A673 (cell line): ENCODE measurements around the gene STX8.

Experiments
- EZH2 ChIP-seq: fragments of 200-600 bp; sonication (generic); IDR thresholded peaks from 2 replicates; pipeline ENCODE4 v1.6.1; 2017; ENCODE audit warnings: borderline replicate concordance, low read depth, mild to moderate bottlenecking, mixed read lengths, antibody characterized with exemption, low read length; ENCODE audit not compliant: poor library complexity, severe bottlenecking
- TF ChIP-seq, protein P1 (sequence below): fragments of 300-800, 200-600 bp; sonication (generic); conservative IDR thresholded peaks from 2 replicates; pipeline ENCODE4 v1.5.1; 2017; ENCODE audit warnings: low read depth, mild to moderate bottlenecking, antibody characterized with exemption, low read length, moderate library complexity, mixed read lengths

DNA sequence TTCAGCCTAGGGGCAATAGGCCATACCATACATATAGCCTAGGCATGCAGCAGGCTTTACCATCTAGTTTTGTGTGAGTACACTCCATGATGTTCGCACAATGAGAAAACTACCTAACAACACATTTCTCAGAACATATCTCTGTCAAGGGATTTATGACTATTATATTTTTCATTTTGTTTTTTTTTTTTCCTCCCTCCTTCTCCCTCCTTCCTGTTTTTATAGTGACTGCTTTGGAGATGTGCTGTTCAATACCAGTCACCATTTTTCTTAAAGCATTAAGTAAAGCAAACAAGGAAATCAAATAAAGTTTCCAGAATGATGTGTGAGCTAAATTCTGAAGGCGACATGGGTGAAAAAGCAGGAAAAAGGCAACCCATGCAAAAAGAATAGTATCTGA is 194.6 kb downstream of the STX8 start:
- TF ChIP-seq, protein P1, sequence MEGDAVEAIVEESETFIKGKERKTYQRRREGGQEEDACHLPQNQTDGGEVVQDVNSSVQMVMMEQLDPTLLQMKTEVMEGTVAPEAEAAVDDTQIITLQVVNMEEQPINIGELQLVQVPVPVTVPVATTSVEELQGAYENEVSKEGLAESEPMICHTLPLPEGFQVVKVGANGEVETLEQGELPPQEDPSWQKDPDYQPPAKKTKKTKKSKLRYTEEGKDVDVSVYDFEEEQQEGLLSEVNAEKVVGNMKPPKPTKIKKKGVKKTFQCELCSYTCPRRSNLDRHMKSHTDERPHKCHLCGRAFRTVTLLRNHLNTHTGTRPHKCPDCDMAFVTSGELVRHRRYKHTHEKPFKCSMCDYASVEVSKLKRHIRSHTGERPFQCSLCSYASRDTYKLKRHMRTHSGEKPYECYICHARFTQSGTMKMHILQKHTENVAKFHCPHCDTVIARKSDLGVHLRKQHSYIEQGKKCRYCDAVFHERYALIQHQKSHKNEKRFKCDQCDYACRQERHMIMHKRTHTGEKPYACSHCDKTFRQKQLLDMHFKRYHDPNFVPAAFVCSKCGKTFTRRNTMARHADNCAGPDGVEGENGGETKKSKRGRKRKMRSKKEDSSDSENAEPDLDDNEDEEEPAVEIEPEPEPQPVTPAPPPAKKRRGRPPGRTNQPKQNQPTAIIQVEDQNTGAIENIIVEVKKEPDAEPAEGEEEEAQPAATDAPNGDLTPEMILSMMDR = no peak
- no peak for TF ChIP-seq EZH2
